Subcutaneous adipose tissue (tissue), 4 donors: ENCODE measurements around the gene CELF4. TPM values are rescaled to one million over a fixed set of nuclear protein-coding genes. Genes with fewer than 3 reads are reported as not detected.

Source experiments
- total RNA-seq, 4 donors: library from RNA; depleted of rRNA; stranded (reverse); fragments of >200 nt; gene quantifications; one replicate each; pipeline ENCODE4 v1.1.0, GENCODE V29; 2016
- TF ChIP-seq, protein P1 (sequence below): fragments of 450-650 bp; IDR thresholded peaks from one replicate; pipeline ENCODE4 v1.5.1; 2016; ENCODE audit warnings: low read depth, mild to moderate bottlenecking, control low read depth, antibody characterized with exemption, moderate library complexity

CELF4 gene
- total RNA-seq, 4 donors from 2014 or later = not detected

DNA sequence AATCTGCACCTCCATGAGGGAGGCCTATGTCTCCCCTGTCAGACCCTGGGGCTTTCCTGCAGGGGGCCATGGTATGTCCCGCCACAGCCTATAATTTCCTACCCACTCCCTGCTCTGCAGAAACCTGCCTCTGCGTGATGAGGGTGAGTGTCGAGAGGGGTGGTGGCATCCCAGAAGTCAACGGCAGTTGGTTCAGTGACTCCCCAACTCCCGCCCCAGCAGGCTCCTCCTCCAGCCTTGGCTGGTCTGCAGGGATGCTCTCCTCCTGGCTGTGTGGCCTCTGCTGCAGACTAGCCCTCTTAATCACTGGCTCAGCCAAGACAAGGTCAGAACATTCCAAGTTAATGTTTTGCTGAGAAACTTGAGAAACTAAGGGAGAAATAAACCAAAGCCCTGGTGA lies 13.3 kb downstream of the CELF4 start:
- TF ChIP-seq, protein P1, sequence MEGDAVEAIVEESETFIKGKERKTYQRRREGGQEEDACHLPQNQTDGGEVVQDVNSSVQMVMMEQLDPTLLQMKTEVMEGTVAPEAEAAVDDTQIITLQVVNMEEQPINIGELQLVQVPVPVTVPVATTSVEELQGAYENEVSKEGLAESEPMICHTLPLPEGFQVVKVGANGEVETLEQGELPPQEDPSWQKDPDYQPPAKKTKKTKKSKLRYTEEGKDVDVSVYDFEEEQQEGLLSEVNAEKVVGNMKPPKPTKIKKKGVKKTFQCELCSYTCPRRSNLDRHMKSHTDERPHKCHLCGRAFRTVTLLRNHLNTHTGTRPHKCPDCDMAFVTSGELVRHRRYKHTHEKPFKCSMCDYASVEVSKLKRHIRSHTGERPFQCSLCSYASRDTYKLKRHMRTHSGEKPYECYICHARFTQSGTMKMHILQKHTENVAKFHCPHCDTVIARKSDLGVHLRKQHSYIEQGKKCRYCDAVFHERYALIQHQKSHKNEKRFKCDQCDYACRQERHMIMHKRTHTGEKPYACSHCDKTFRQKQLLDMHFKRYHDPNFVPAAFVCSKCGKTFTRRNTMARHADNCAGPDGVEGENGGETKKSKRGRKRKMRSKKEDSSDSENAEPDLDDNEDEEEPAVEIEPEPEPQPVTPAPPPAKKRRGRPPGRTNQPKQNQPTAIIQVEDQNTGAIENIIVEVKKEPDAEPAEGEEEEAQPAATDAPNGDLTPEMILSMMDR = no peak

DNA sequence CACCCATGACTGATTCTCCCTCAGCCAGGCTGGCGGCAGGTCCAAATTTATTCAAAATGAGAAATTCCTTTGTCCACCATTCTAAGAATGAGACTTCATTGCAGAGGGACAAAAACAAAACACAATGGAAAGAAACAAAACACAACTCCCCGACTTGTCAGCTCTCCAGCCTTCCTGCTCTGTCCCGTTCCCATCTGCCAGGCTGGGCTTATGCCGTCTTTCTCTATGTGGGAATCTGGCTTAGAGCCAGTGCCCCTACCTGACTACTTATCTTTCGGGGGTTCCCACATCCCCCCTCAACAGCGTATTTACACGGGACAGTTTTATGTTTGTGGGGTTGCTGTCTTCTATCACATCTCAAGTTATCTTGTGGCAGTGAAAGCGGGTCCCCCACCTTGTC lies 13.8 kb downstream of the CELF4 start:
- TF ChIP-seq, protein P1 = no peak

DNA sequence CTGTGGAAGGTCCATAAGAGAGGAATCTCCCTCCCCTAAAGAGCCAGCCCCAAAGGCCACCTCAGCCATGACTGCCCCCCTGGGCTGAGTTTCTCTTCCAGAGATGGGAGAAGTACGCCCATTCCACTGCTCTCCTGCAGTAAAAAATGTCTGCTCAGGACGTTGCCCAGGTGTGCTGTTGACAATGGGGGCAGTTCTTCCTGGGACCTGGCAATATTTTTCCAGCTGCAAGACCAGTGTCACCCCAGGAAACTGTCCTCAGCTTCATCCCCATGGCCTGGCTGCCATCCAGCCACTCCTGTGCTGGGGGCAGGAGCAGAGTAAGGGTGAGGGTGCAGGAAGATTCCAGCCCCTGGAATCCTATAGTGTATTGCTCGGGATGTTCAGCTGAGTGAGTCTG lies 14.3 kb downstream of the CELF4 start:
- TF ChIP-seq, protein P1 = no peak

DNA sequence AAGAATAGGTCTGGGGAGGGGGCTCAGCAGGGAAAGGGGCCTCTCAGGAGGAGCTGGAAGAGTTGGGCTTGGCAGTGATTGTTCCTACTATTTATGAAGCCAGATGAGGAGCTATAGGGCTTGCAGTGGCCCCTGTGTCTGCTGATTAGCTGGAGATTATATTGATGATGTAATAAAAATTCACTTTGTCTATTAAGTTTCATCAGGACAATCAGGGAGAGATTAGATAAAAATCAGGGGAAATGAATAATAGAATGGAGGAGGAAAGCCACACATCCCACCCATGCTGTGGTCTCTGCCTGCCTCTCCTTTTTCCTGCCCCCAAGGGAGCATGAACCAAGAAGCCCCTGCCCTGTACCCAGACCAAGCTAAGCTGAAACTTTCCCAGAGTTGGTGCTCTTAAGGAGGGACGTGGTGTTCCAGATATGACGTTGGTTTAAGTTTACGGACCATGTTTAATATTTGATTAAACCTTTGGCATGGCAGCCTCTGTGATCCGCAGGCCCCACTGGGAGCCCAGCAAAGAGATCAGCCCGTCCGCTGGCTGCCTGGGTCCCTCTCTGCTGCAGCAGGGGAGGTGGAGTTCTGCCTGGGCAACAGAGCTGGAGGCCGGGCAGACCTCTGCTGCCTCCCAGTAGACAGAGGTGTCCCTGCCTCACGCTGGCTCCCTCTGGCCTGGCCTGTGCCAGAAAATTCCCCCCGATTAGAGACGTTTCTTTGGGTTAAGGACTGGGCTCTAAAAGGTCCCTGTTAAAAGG lies 15.3 kb downstream of the CELF4 start:
- TF ChIP-seq, protein P1 = no peak

DNA sequence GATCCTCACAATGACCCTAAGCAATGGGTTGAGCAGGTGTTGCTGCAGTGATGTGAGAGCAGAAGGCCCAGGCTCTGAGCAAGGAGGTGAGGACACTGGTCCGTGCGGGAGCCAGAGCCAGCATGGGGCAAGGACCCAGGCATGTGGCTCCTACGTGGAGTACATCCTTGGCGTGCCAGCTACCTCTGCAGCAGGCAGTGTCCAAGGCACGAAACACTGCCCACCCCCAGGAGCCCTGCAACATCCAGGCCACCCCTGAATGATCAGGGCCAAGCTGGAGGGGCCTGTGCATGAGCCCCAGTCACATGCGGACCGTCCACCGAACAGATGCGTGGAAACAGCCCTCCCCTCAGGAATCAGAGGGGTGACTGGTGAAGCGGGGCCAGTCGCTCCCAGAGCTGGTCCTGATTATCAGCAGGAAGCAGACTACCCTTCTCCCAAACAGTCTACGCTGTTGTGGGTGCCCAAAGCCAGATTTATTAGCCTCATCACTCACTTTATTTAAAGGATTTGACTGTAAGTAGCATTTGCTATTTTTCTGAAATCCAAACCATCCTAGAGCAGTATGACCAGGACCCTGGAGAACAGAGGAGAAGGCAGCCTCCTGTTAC lies 16.8 kb downstream of the CELF4 start:
- TF ChIP-seq, protein P1 = no peak

DNA sequence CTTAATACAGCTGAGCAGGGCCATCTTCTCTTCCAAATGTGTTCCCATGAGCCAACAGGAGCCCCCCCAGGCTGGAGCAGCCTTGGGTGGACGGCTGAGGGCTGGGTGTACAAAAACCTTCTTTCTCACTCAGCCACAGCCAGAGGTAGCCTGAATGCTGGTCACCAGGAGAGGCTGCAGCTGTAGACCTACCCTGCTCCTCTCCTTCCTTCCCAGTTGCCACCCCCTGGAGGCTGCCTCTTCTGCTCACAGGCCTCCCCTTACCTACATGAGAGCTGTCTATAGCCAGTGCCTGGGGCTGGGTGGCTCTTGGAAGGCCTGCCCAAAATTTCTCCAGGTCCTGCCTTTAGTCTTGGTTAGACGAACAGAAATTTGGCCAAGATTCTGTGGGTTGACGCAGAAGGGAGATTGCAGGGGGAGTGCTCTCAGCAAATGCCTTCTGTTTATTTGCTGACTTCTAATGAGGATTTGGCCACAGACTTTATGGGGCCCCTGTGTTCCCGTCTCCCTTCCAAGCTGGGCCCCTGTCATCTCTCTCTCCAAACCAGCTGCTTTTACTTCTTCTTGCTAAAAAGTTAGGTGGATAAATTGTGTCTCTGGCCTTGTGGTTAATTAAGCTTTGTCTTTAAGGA lies 18.3 kb downstream of the CELF4 start:
- TF ChIP-seq, protein P1 = no peak

DNA sequence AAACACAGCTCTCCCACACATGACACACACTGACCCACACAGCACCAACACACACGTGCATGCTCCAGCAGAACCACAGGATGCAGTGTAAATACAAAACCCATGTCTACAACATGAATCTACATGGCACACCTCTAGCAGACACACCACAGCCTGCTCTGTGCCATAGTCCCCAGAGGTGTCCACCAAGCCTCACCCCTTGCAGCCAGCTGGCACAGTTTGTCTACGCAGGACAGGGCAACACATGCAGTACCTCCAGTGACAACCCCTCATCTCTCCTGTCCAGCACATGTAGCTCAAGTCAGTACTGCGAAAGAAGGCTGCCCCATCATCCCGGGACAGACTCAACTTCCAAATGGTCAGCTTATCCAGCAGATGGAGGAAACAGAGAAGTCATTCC lies 18.9 kb downstream of the CELF4 start:
- TF ChIP-seq, protein P1 = no peak
